K562 (cell line): ENCODE results near the gene NEUROG1. TPM values are rescaled to one million over a fixed set of nuclear protein-coding genes. Genes with fewer than 3 reads are reported as not detected.

ENCODE experiments used
- ATAC-seq: fragments of 200-7000 bp; cut with Tn5 transposase; 3 replicates; pipeline ENCODE4 v1.9.1; 2020; ENCODE audit warnings: moderate library complexity
- BruUV-seq: library from RNA; stranded (reverse); fragments of 400-500 nt; replicated peaks from 2 replicates; lab custom pipeline; 2021; lab: Mats Ljungman, UMichigan
- CTCF ChIA-PET: fragments of 300-600 bp; formaldehyde crosslinking; extraction: SDS; loops from one replicate; lab custom pipeline; 2021; ENCODE audit warnings: low intra/inter-chr PET ratio; lab: Yijun Ruan, JAX
- POLR2A ChIA-PET: fragments of 300-600, 350-650 bp; sonication (Branson Sonifier 250); formaldehyde crosslinking; extraction: SDS; loops from one replicate; lab custom pipeline; 2021; ENCODE audit warnings: antibody characterized with exemption, inconsistent platforms; lab: Yijun Ruan, JAX
- DNase-seq, 4 experiments: peaks; one replicate each; pipeline versions ENCODE4 v3.0.0 to v3.0.0-alpha.2; 2011 to 2018; ENCODE audit warnings: low spot score in 3 of 4, mixed read lengths in 3 of 4; ENCODE audit errors: extremely low read depth in 1 of 4
- FAIRE-seq: peaks from 2 replicates; lab custom pipeline; 2011; peaks lifted over from hg19 to GRCh38; lab: Jason Lieb, UNC
- H2AFZ ChIP-seq: 2 replicates; pipeline ENCODE4 v1.6.0; 2011; ENCODE audit warnings: low read depth, low read length, control low read depth, inconsistent platforms
- H3K27ac ChIP-seq: fragments of 200-600 bp; 3 replicates; pipeline ENCODE4 v1.8.0; 2011; ENCODE audit warnings: low read depth, mild to moderate bottlenecking, control low read depth, inconsistent platforms, low read length, moderate library complexity, mixed read lengths; ENCODE audit errors: extremely low read depth
- H3K27me3 ChIP-seq, 2 experiments: fragments of 300-600 bp in 1 of 2; 2 replicates in 1 of 2; 3 replicates in 1 of 2; pipeline versions ENCODE4 v1.6.0 to v1.8.0; 2011; ENCODE audit warnings: inconsistent platforms in 2 of 2, low read length in 2 of 2, mild to moderate bottlenecking in 1 of 2, mixed read lengths in 1 of 2, moderate library complexity in 1 of 2; ENCODE audit not compliant: control insufficient read depth in 2 of 2, insufficient read depth in 2 of 2
- H3K36me3 ChIP-seq: fragments of 300-600 bp; 3 replicates; pipeline ENCODE4 v1.8.0; 2011; ENCODE audit warnings: mild to moderate bottlenecking, low read length, inconsistent platforms; ENCODE audit not compliant: control insufficient read depth, insufficient read depth
- H3K4me1 ChIP-seq, 2 experiments: fragments of 200-600 bp in 1 of 2; replicated peaks in 1 of 2; 2 replicates in 1 of 2; 3 replicates in 1 of 2; pipeline versions ENCODE4 v1.5.1 to v1.8.0; 2011; ENCODE audit warnings: inconsistent platforms in 2 of 2, low read length in 2 of 2, mild to moderate bottlenecking in 1 of 2, mixed read lengths in 1 of 2, moderate library complexity in 1 of 2; ENCODE audit not compliant: control insufficient read depth in 2 of 2, insufficient read depth in 2 of 2
- H3K4me2 ChIP-seq: 2 replicates; pipeline ENCODE4 v1.6.1; 2011; ENCODE audit warnings: low read length, control low read depth, inconsistent platforms, mixed read lengths; ENCODE audit not compliant: insufficient read depth
- H3K4me3 ChIP-seq: fragments of 200-600 bp; sonication (generic), shearing (Covaris generic); 2 replicates; pipeline ENCODE4 v1.5.1; 2016; ENCODE audit warnings: control low read depth, inconsistent platforms
- H3K79me2 ChIP-seq: fragments of 200-600 bp; 3 replicates; pipeline ENCODE4 v1.8.0; 2011; ENCODE audit warnings: low read length, inconsistent platforms; ENCODE audit not compliant: control insufficient read depth, insufficient read depth
- H3K9ac ChIP-seq, 2 experiments: 2 replicates each; pipeline versions ENCODE4 v1.6.0 to v1.6.1; 2011; ENCODE audit warnings: low read depth in 2 of 2, low read length in 2 of 2, control low read depth in 1 of 2, inconsistent platforms in 1 of 2, mild to moderate bottlenecking in 1 of 2, mixed read lengths in 1 of 2; ENCODE audit not compliant: insufficient read depth in 1 of 2
- H3K9me1 ChIP-seq: one replicate; pipeline ENCODE4 v1.6.0; 2011; ENCODE audit warnings: inconsistent platforms, mild to moderate bottlenecking, low read length, moderate library complexity; ENCODE audit not compliant: control insufficient read depth, insufficient read depth
- H3K9me3 ChIP-seq: replicated peaks from 2 replicates; pipeline ENCODE4 v1.5.1; 2011; ENCODE audit warnings: low read depth, low read length, inconsistent platforms; ENCODE audit not compliant: control insufficient read depth, insufficient read depth
- H4K20me1 ChIP-seq: replicated peaks from 2 replicates; pipeline ENCODE4 v1.6.1; 2011; ENCODE audit warnings: low read length, inconsistent platforms, mixed read lengths; ENCODE audit not compliant: control insufficient read depth, insufficient read depth
- RAD21 ChIP-seq, 2 experiments: fragments of 250-450 bp in 1 of 2; fragments of 450-650 bp in 1 of 2; sonication (Bioruptor Pico) in 1 of 2; formaldehyde crosslinking in 1 of 2; IDR thresholded peaks in 1 of 2; conservative IDR thresholded peaks in 1 of 2; 2 replicates each; pipeline versions ENCODE4 v1.4.0 to v1.8.0; 2020 to 2022; ENCODE audit warnings: mild to moderate bottlenecking in 2 of 2, moderate library complexity in 1 of 2
- ZNF140 ChIP-seq: fragments of 250-450 bp; sonication (Bioruptor Pico); IDR thresholded peaks from 2 replicates; pipeline ENCODE4 v1.8.0; 2021; ENCODE audit warnings: moderate library complexity, mild to moderate bottlenecking, inconsistent platforms
- WGBS: fragments of 100-300 bp; shearing (Covaris generic); methylation state at CpG from one replicate; pipeline ENCODE4 v1.1.6; 2016; ENCODE audit warnings: low coverage, mixed read lengths; ENCODE audit not compliant: insufficient coverage; ENCODE audit errors: missing lambda C conversion rate; 5-methylcytosine and 5-hydroxymethylcytosine counted together
- in situ Hi-C: fragments of 300-500 bp; cut with MboI; formaldehyde crosslinking; loops from 4 replicates; pipeline ENCODE4 v1.15.0; 2018; ENCODE audit warnings: inconsistent platforms, mixed read lengths
- intact Hi-C: fragments of 100-400 bp; cut with micrococcal nuclease; formaldehyde crosslinking; loops from 2 replicates; pipeline ENCODE4 v1.14.2; 2022
- polyA plus RNA-seq, 8 experiments: library from polyadenylated mRNA; depleted of rRNA in 4 of 8; stranded (reverse) in 5 of 8; unstranded in 3 of 8; fragments of >200 nt; fragmentation: Nextera tagmentation in 2 of 8; fragmentation: Illumina TruSeq in 1 of 8; extraction: Ambion mirVana in 2 of 8; extraction: Trizol in 1 of 8; gene quantifications; 2 replicates each; pipeline versions ENCODE4 v1.2.1 to v1.2.3, GENCODE V29; 2011 to 2014; ENCODE audit warnings: inconsistent platforms in 1 of 8, missing spikeins in 1 of 8
- total RNA-seq, 7 experiments: library from RNA; depleted of rRNA in 6 of 7; stranded (reverse); fragments of >200 nt in 6 of 7; fragmentation: Illumina TruSeq in 2 of 7; extraction: Trizol in 2 of 7; gene quantifications; 2 replicates each; pipeline versions ENCODE4 v1.2.1 to v1.2.3, GENCODE V29; 2011 to 2021; ENCODE audit warnings: low replicate concordance in 1 of 7
- TF ChIP-seq, protein P1 (sequence below), 3 experiments: IDR thresholded peaks in 2 of 3; conservative IDR thresholded peaks in 1 of 3; 2 replicates each; pipeline ENCODE4 v1.5.1; 2011 to 2012; ENCODE audit warnings: low read length in 3 of 3, mild to moderate bottlenecking in 3 of 3, control low read depth in 2 of 3, improper control_type of control experiment in 1 of 3, inconsistent platforms in 1 of 3, low read depth in 1 of 3, mixed read lengths in 1 of 3, moderate library complexity in 1 of 3; ENCODE audit not compliant: insufficient read depth in 2 of 3

The NEUROG1 gene
- total and polyA plus RNA-seq, 9 of the 15 experiments (the other 6 are each of a cell fraction or from before 2014, with no cell fraction given), result not detected

DNA sequence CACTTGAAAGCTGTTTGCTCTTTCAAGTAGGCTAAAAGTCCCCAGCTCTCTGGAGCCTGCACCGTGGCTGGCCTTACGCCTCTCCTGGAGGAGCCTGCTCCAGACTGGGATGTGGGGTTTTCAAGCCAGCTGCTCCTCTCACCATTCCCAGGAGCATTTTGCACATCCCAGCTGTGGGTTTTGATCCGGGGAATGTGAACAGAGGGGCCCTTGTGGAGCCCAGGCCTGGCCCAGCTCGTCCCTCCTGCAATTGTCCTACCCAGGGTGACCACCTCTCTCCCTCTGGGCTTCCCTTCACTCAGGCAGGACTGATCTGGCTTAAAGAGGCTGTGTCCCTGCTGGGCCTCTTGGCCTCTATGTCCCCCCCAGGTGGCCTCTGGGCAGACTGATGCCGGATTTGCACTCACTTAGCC, 51.1 kb downstream of the NEUROG1 start:
- peak; percentile 32 for FAIRE-seq
- Histone ChIP-seq H3K9ac (no peak overlapping the region), H4K20me1 (no peaks in the 10 kb centered on the region), H3K79me2 (no peaks in the 10 kb centered on the region; the same call in 2 of the 3 replicates), H3K4me2 (no peak overlapping the region), H3K27ac (no peak overlapping the region), H3K36me3 (no peaks in the 10 kb centered on the region), H3K4me3 (no peak overlapping the region), H2AFZ (no peak overlapping the region)
- intact Hi-C loops (no loop called here), in situ Hi-C loops (no loop called here)
- no TSS peak for BruUV-seq
- POLR2A ChIA-PET, result interaction anchor here (1.0 kb wide), 1 partner anchor 9 kb away, joined by 3 read pairs; no protein-coding TSS in a partner anchor
- TF ChIP-seq ZNF140 (no peak), RAD21 (CRISPR knock-in tag; conservative IDR thresholded peaks at IDR 0.05 in 1 of 2, IDR thresholded peaks at IDR 0.05 in 1 of 2) (0 out of 4 replicates have a peak, but pooled peaks of 1 of the 2 experiments have one; percentile 2)
- TF ChIP-seq, protein P1, sequence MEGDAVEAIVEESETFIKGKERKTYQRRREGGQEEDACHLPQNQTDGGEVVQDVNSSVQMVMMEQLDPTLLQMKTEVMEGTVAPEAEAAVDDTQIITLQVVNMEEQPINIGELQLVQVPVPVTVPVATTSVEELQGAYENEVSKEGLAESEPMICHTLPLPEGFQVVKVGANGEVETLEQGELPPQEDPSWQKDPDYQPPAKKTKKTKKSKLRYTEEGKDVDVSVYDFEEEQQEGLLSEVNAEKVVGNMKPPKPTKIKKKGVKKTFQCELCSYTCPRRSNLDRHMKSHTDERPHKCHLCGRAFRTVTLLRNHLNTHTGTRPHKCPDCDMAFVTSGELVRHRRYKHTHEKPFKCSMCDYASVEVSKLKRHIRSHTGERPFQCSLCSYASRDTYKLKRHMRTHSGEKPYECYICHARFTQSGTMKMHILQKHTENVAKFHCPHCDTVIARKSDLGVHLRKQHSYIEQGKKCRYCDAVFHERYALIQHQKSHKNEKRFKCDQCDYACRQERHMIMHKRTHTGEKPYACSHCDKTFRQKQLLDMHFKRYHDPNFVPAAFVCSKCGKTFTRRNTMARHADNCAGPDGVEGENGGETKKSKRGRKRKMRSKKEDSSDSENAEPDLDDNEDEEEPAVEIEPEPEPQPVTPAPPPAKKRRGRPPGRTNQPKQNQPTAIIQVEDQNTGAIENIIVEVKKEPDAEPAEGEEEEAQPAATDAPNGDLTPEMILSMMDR (IDR thresholded peaks at IDR 0.05 in 2 of 3, conservative IDR thresholded peaks at IDR 0.05 in 1 of 3; ENCODE audit: insufficient read depth in 2 of 3, low read depth in 1 of 3, low read length in 3 of 3), result peak in 1 of 3 experiments; percentile 19; a peak in 1 of 6 replicates
- TF ChIP-seq, all 486 proteins: peak for 2
- DNase-seq, result peak in 1 of 4 experiments; percentile 24
- 50% methylated on average over 5 of the region's 5 CpGs for WGBS
- Histone ChIP-seq H3K4me1 (peaks cover 32% of the 10 kb centered on the region in 2 experiments), H3K27me3 (no peaks in the 10 kb centered on the region; a peak in 2 of 5 replicates), H3K9me3 (no peaks in the 10 kb centered on the region), H3K9me1 (peaks cover 9% of the 10 kb centered on the region)
- CTCF ChIA-PET, result no interaction called here
- ATAC-seq, result peak; percentile 15; the same call in 2 of the 3 replicates

Other genes starting within 250 kb of the NEUROG1 start
- gene MACROH2A1, start 136.7 kb downstream of the NEUROG1 start, total RNA-seq (2014; rRNA removed), result 289 and 378 TPM in 2 replicates
- 193 and 194 TPM in 2 replicates for gene MACROH2A1, start 136.7 kb downstream of the NEUROG1 start, total RNA-seq (2014; rRNA removed; fragmentation: Illumina TruSeq; extraction: Trizol)
- gene MACROH2A1, start 136.7 kb downstream of the NEUROG1 start, total RNA-seq (2015; rRNA removed; fragmentation: Illumina TruSeq; extraction: Trizol), result 232 and 234 TPM in 2 replicates
- gene MACROH2A1, start 136.7 kb downstream of the NEUROG1 start, total RNA-seq (2021), result 211 and 235 TPM in 2 replicates
- gene MACROH2A1, start 136.7 kb downstream of the NEUROG1 start, polyA plus RNA-seq (2011; rRNA removed), result 134 and 150 TPM in 2 replicates
- 244 and 259 TPM in 2 replicates for gene MACROH2A1, start 136.7 kb downstream of the NEUROG1 start, polyA plus RNA-seq (2014; fragmentation: Illumina TruSeq; extraction: Trizol)
- 10 to 100 TPM; 44.9 to 52.0 TPM for gene MACROH2A1, start 136.7 kb downstream of the NEUROG1 start, polyA plus RNA-seq (2014; fragmentation: Nextera tagmentation; extraction: Ambion mirVana)
- gene MACROH2A1, start 136.7 kb downstream of the NEUROG1 start, polyA plus RNA-seq (2014; rRNA removed), result 184 and 205 TPM in 2 replicates
- gene DCANP1, start 88.6 kb downstream of the NEUROG1 start, total RNA-seq (2014; rRNA removed), result not detected in 2 replicates
- gene DCANP1, start 88.6 kb downstream of the NEUROG1 start, total RNA-seq (2014; rRNA removed; fragmentation: Illumina TruSeq; extraction: Trizol), result not detected in 2 replicates
- not detected in 2 replicates for gene DCANP1, start 88.6 kb downstream of the NEUROG1 start, total RNA-seq (2015; rRNA removed; fragmentation: Illumina TruSeq; extraction: Trizol)
- gene DCANP1, start 88.6 kb downstream of the NEUROG1 start, total RNA-seq (2021), result not detected in 2 replicates
- gene DCANP1, start 88.6 kb downstream of the NEUROG1 start, polyA plus RNA-seq (2011; rRNA removed), result not detected in 2 replicates
- not detected in 2 replicates for gene DCANP1, start 88.6 kb downstream of the NEUROG1 start, polyA plus RNA-seq (2014; fragmentation: Illumina TruSeq; extraction: Trizol)
- not detected for gene DCANP1, start 88.6 kb downstream of the NEUROG1 start, polyA plus RNA-seq (2014; fragmentation: Nextera tagmentation; extraction: Ambion mirVana)
- gene DCANP1, start 88.6 kb downstream of the NEUROG1 start, polyA plus RNA-seq (2014; rRNA removed), result not detected in 2 replicates
- gene TIFAB, start 83.6 kb downstream of the NEUROG1 start, total RNA-seq (2014; rRNA removed), result not detected in 2 replicates
- not detected in 2 replicates for gene TIFAB, start 83.6 kb downstream of the NEUROG1 start, total RNA-seq (2014; rRNA removed; fragmentation: Illumina TruSeq; extraction: Trizol)
- gene TIFAB, start 83.6 kb downstream of the NEUROG1 start, total RNA-seq (2015; rRNA removed; fragmentation: Illumina TruSeq; extraction: Trizol), result not detected in 2 replicates
- not detected in 2 replicates for gene TIFAB, start 83.6 kb downstream of the NEUROG1 start, total RNA-seq (2021)
- gene TIFAB, start 83.6 kb downstream of the NEUROG1 start, polyA plus RNA-seq (2011; rRNA removed), result not detected in 2 replicates
- gene TIFAB, start 83.6 kb downstream of the NEUROG1 start, polyA plus RNA-seq (2014; fragmentation: Illumina TruSeq; extraction: Trizol), result not detected in 2 replicates
- not detected for gene TIFAB, start 83.6 kb downstream of the NEUROG1 start, polyA plus RNA-seq (2014; fragmentation: Nextera tagmentation; extraction: Ambion mirVana)
- not detected in 2 replicates for gene TIFAB, start 83.6 kb downstream of the NEUROG1 start, polyA plus RNA-seq (2014; rRNA removed)
- gene CXCL14, start 43.0 kb upstream of the NEUROG1 start, total RNA-seq (2014; rRNA removed), result not detected in 2 replicates
- gene CXCL14, start 43.0 kb upstream of the NEUROG1 start, total RNA-seq (2014; rRNA removed; fragmentation: Illumina TruSeq; extraction: Trizol), result not detected in 2 replicates
- gene CXCL14, start 43.0 kb upstream of the NEUROG1 start, total RNA-seq (2015; rRNA removed; fragmentation: Illumina TruSeq; extraction: Trizol), result not detected in 2 replicates
- gene CXCL14, start 43.0 kb upstream of the NEUROG1 start, total RNA-seq (2021), result not detected in 2 replicates
- not detected in 2 replicates for gene CXCL14, start 43.0 kb upstream of the NEUROG1 start, polyA plus RNA-seq (2011; rRNA removed)
- not detected in 2 replicates for gene CXCL14, start 43.0 kb upstream of the NEUROG1 start, polyA plus RNA-seq (2014; fragmentation: Illumina TruSeq; extraction: Trizol)
- not detected for gene CXCL14, start 43.0 kb upstream of the NEUROG1 start, polyA plus RNA-seq (2014; fragmentation: Nextera tagmentation; extraction: Ambion mirVana)
- gene CXCL14, start 43.0 kb upstream of the NEUROG1 start, polyA plus RNA-seq (2014; rRNA removed), result not detected in 2 replicates